HepG2 (cell line): Measurements from ENCODE around the gene RBPMS2. TPM values are rescaled to one million over a fixed set of nuclear protein-coding genes. Genes with fewer than 3 reads are reported as not detected.

Experiments
- ATAC-seq: fragments of 200-7000 bp; cut with Tn5 transposase; 3 replicates; pipeline ENCODE4 v1.9.1; 2020; ENCODE audit warnings: mild to moderate bottlenecking, moderate library complexity
- BruUV-seq: library from RNA; stranded (reverse); fragments of 400-500 nt; replicated peaks from 2 replicates; lab custom pipeline; 2021; lab: Mats Ljungman, UMichigan
- CTCF ChIA-PET: fragments of 300-600 bp; formaldehyde crosslinking; extraction: SDS; loops from one replicate; lab custom pipeline; 2021; ENCODE audit warnings: low total read pairs, inconsistent platforms, low intra/inter-chr PET ratio; lab: Yijun Ruan, JAX
- POLR2A ChIA-PET: fragments of 350-600 bp; sonication (Branson Sonifier 250); formaldehyde crosslinking; loops from one replicate; lab custom pipeline; 2020; ENCODE audit warnings: antibody characterized with exemption, inconsistent platforms; lab: Yijun Ruan, JAX
- DNase-seq: peaks from one replicate; pipeline ENCODE4 v3.0.0-alpha.2; 2015; ENCODE audit warnings: low spot score
- FAIRE-seq: peaks from 3 replicates; lab custom pipeline; 2011; peaks lifted over from hg19 to GRCh38; lab: Jason Lieb, UNC
- H2AFZ ChIP-seq: one replicate; pipeline ENCODE4 v1.6.1; 2011; ENCODE audit warnings: low read length, inconsistent platforms
- H3K27ac ChIP-seq: fragments of 300-600 bp; 3 replicates; pipeline ENCODE4 v1.8.0; 2011; ENCODE audit warnings: mixed run types, mild to moderate bottlenecking, mixed read lengths, low read length, inconsistent platforms; ENCODE audit not compliant: insufficient read depth; ENCODE audit errors: extremely low read length
- H3K27me3 ChIP-seq, 2 experiments: fragments of 200-600 bp in 1 of 2; 2 replicates in 1 of 2; 3 replicates in 1 of 2; pipeline versions ENCODE4 v1.6.0 to v1.8.0; 2011; ENCODE audit warnings: low read length in 2 of 2, mild to moderate bottlenecking in 2 of 2, moderate library complexity in 2 of 2, inconsistent platforms in 1 of 2; ENCODE audit not compliant: insufficient read depth in 2 of 2, control insufficient read depth in 1 of 2
- H3K36me3 ChIP-seq, 2 experiments: fragments of 200-600 bp in 1 of 2; replicated peaks in 1 of 2; 2 replicates in 1 of 2; 3 replicates in 1 of 2; pipeline versions ENCODE4 v1.5.1 to v1.8.0; 2011; ENCODE audit warnings: low read length in 2 of 2, inconsistent platforms in 1 of 2; ENCODE audit not compliant: insufficient read depth in 2 of 2, control insufficient read depth in 1 of 2
- H3K4me1 ChIP-seq: 2 replicates; pipeline ENCODE4 v1.5.1; 2012; ENCODE audit warnings: low read length, inconsistent platforms; ENCODE audit not compliant: insufficient read depth
- H3K4me2 ChIP-seq: 2 replicates; pipeline ENCODE4 v1.6.0; 2011; ENCODE audit warnings: low read depth, low read length, inconsistent platforms
- H3K4me3 ChIP-seq, 3 experiments: fragments of 200-600 bp in 1 of 3; sonication (generic), shearing (Covaris generic) in 1 of 3; replicated peaks in 1 of 3; 2 replicates each; pipeline ENCODE4 v1.5.1; 2011 to 2016; ENCODE audit warnings: low read length in 3 of 3, inconsistent platforms in 2 of 3, low read depth in 2 of 3, mild to moderate bottlenecking in 2 of 3, control low read depth in 1 of 3, mixed read lengths in 1 of 3; ENCODE audit not compliant: insufficient read depth in 1 of 3
- H3K79me2 ChIP-seq: one replicate; pipeline ENCODE4 v1.6.1; 2011; ENCODE audit warnings: low read length, inconsistent platforms; ENCODE audit not compliant: insufficient read depth
- H3K9ac ChIP-seq: 2 replicates; pipeline ENCODE4 v1.6.0; 2011; ENCODE audit warnings: mild to moderate bottlenecking, low read depth, low read length, inconsistent platforms; ENCODE audit not compliant: insufficient read depth
- H3K9me3 ChIP-seq: 2 replicates; pipeline ENCODE4 v1.5.1; 2012; ENCODE audit warnings: mild to moderate bottlenecking, low read length
- H4K20me1 ChIP-seq: 2 replicates; pipeline ENCODE4 v1.6.0; 2011; ENCODE audit warnings: inconsistent platforms, mild to moderate bottlenecking, low read length, moderate library complexity; ENCODE audit not compliant: insufficient read depth
- AGO1 ChIP-seq: fragments of 200-400 bp; formaldehyde crosslinking; IDR thresholded peaks from 2 replicates; pipeline ENCODE4 v1.6.1; 2017; ENCODE audit warnings: mild to moderate bottlenecking, low read depth, low read length, moderate library complexity; ENCODE audit not compliant: poor library complexity, severe bottlenecking
- BRF2 ChIP-seq: sonication (generic); formaldehyde crosslinking; IDR thresholded peaks from 2 replicates; pipeline ENCODE4 v1.8.1; 2022; ENCODE audit warnings: mild to moderate bottlenecking, missing genetic modification reagents
- CTCF ChIP-seq: sonication (generic); formaldehyde crosslinking; IDR thresholded peaks from 2 replicates; pipeline ENCODE4 v1.5.0; 2020; ENCODE audit warnings: mild to moderate bottlenecking, missing genetic modification reagents, moderate library complexity
- FUBP1 ChIP-seq: sonication (generic); formaldehyde crosslinking; IDR thresholded peaks from 2 replicates; pipeline ENCODE4 v1.5.1; 2020; ENCODE audit warnings: missing genetic modification reagents, mild to moderate bottlenecking, borderline replicate concordance
- GTF2F1 ChIP-seq: fragments of 150-350 bp; IDR thresholded peaks from 2 replicates; pipeline ENCODE4 v1.6.1; 2014; ENCODE audit warnings: low read length
- IKZF1 ChIP-seq: fragments of 450-650 bp; IDR thresholded peaks from 2 replicates; pipeline ENCODE4 v1.7.1; 2016
- IKZF4 ChIP-seq: sonication (generic); formaldehyde crosslinking; IDR thresholded peaks from 2 replicates; pipeline ENCODE4 v1.5.1; 2020; ENCODE audit warnings: borderline replicate concordance, mild to moderate bottlenecking, low read depth, missing genetic modification reagents; ENCODE audit errors: not compliant biosample characterization
- IRF2 ChIP-seq: IDR thresholded peaks from 2 replicates; pipeline ENCODE4 v1.6.1; 2018; ENCODE audit warnings: missing genetic modification reagents, missing compliant biosample characterization
- MED13 ChIP-seq: sonication (generic); formaldehyde crosslinking; IDR thresholded peaks from 2 replicates; pipeline ENCODE4 v1.5.0; 2020; ENCODE audit warnings: missing genetic modification reagents
- MXD1 ChIP-seq: sonication (generic); formaldehyde crosslinking; IDR thresholded peaks from 2 replicates; pipeline ENCODE4 v1.4.0; 2020; ENCODE audit warnings: mild to moderate bottlenecking, missing genetic modification reagents
- PPARG ChIP-seq: conservative IDR thresholded peaks from 2 replicates; pipeline ENCODE4 v1.6.1; 2016; ENCODE audit warnings: missing biosample characterization, missing genetic modification reagents
- SOX13 ChIP-seq, 3 experiments: fragments of 450-650 bp in 1 of 3; sonication (generic) in 1 of 3; formaldehyde crosslinking in 1 of 3; IDR thresholded peaks in 2 of 3; conservative IDR thresholded peaks in 1 of 3; 2 replicates each; pipeline versions ENCODE4 v1.5.0 to v1.6.1; 2016 to 2020; ENCODE audit warnings: antibody characterized with exemption in 1 of 3, mild to moderate bottlenecking in 1 of 3, missing compliant biosample characterization in 1 of 3, missing genetic modification reagents in 1 of 3, moderate library complexity in 1 of 3
- ZNF576 ChIP-seq: sonication (generic); formaldehyde crosslinking; IDR thresholded peaks from 2 replicates; pipeline ENCODE4 v1.4.0; 2020; ENCODE audit warnings: mild to moderate bottlenecking, missing genetic modification reagents
- ZNF652 ChIP-seq: IDR thresholded peaks from 2 replicates; pipeline ENCODE4 v1.6.1; 2016; ENCODE audit warnings: low read depth, borderline replicate concordance
- ZNF878 ChIP-seq: sonication (generic); formaldehyde crosslinking; IDR thresholded peaks from 2 replicates; pipeline ENCODE4 v1.8.1; 2023; ENCODE audit warnings: mild to moderate bottlenecking, missing genetic modification reagents, moderate library complexity
- WGBS: methylation state at CpG from one replicate; pipeline ENCODE4 v1.1.6; 2017; ENCODE audit warnings: low lambda C conversion rate; 5-methylcytosine and 5-hydroxymethylcytosine counted together
- in situ Hi-C: cut with HindIII; loops from 2 replicates; pipeline ENCODE4 v1.10.0; 2017; ENCODE audit warnings: low pct_unique_long_range_greater_than_20kb; ENCODE audit not compliant: extremely low pct_ligation_motif_present
- intact Hi-C: fragments of 100-400 bp; cut with micrococcal nuclease; formaldehyde crosslinking; loops from one replicate; pipeline ENCODE4 v1.10.0; 2022; ENCODE audit not compliant: unreplicated experiment
- polyA plus RNA-seq, 8 experiments: library from polyadenylated mRNA; depleted of rRNA in 3 of 8; stranded (reverse) in 7 of 8; unstranded in 1 of 8; fragments of >200 nt; fragmentation: Illumina TruSeq in 4 of 8; extraction: Trizol in 4 of 8; gene quantifications; 2 replicates each; pipeline versions ENCODE4 v1.2.1 to v1.2.3, GENCODE V29; 2011 to 2016; ENCODE audit warnings: low read depth in 4 of 8, missing spikeins in 1 of 8, mixed read lengths in 1 of 8; ENCODE audit not compliant: insufficient read depth in 1 of 8
- total RNA-seq, 5 experiments: library from RNA; depleted of rRNA; stranded (reverse); fragments of >200 nt; fragmentation: Illumina TruSeq; extraction: Trizol; gene quantifications; 2 replicates each; pipeline ENCODE4 v1.2.3, GENCODE V29; 2016; ENCODE audit warnings: low read depth in 1 of 5

The RBPMS2 gene
- total and polyA plus RNA-seq, 2 of the 13 experiments (the other 11 are each of a cell fraction or from before 2014, with no cell fraction given), result 0.08 TPM; not detected in 1

- no peak for TF ChIP-seq MXD1 (CRISPR knock-in tag)
- 0 out of 2 replicates have a peak, but pooled peaks have one; percentile 5 for TF ChIP-seq CTCF (CRISPR knock-in tag)
- TF ChIP-seq PPARG (CRISPR knock-in tag), result no peak
- no peak for TF ChIP-seq MED13 (CRISPR knock-in tag)
These were observed 23.9 kb downstream of the RBPMS2 start (continued) for GRCh38 chr15:64751464-64751863.

GRCh38 chr15:64749999-64750657 is 25.3 kb downstream of the RBPMS2 start:
- CTCF ChIA-PET, result no interaction called here
- no peak overlapping the region for H3K9ac ChIP-seq
- FAIRE-seq, result no peak
- WGBS, result 57% methylated on average over 19 of the region's 21 CpGs
- no peaks in the 10 kb centered on the region for H4K20me1 ChIP-seq
- in situ Hi-C loops (no loop called here), intact Hi-C loops (no loop called here)
- no peaks in the 10 kb centered on the region for H3K9me3 ChIP-seq
- DNase-seq, result no peak
- no peak overlapping the region for H3K27ac ChIP-seq
- peaks cover 12% of the 10 kb centered on the region for H3K4me1 ChIP-seq
- BruUV-seq, result no TSS peak
- H3K27me3 ChIP-seq, result peaks cover 3 to 72% of the 10 kb centered on the region in 2 experiments; a peak in 4 of 5 replicates
- ATAC-seq, result peak; percentile 64
- no peaks in the 10 kb centered on the region for H3K79me2 ChIP-seq
- peak overlapping the region; percentile 3; the same call in 1 of the 2 replicates for H3K4me2 ChIP-seq
- POLR2A ChIA-PET, result no interaction called here
- H2AFZ ChIP-seq, result no peak overlapping the region
- H3K36me3 ChIP-seq, result no peaks in the 10 kb centered on the region
- H3K4me3 ChIP-seq, result no peak overlapping the region
- TF ChIP-seq IKZF4 (CRISPR knock-in tag) (no peak), IKZF1 (no peak), ZNF652 (CRISPR knock-in tag) (peak; percentile 84), ZNF576 (CRISPR knock-in tag) (no peak), BRF2 (CRISPR knock-in tag) (no peak), AGO1 (no peak), SOX13 (IDR thresholded peaks at IDR 0.05) (no peak), SOX13 (CRISPR knock-in tag; conservative IDR thresholded peaks at IDR 0.05 in 1 of 2, IDR thresholded peaks at IDR 0.05 in 1 of 2) (no peak), FUBP1 (CRISPR knock-in tag) (no peak), ZNF878 (CRISPR knock-in tag) (no peak), GTF2F1 (no peak), IRF2 (CRISPR knock-in tag) (no peak)
